HEK293 (cell line): ENCODE results near the gene AGAP5.
"Not testable (repeated sequence)": the region's sequence is repeated elsewhere in the genome, so short reads cannot be mapped to it uniquely, and the experiment has no call there.

Source experiments
- ZNF274 ChIP-seq, 2 experiments: fragments of 200-500 bp in 1 of 2; fragments of 450-650 bp in 1 of 2; sonication (Bioruptor generic) in 1 of 2; formaldehyde crosslinking in 1 of 2; IDR thresholded peaks; 2 replicates each; pipeline versions ENCODE4 v1.5.1 to v1.6.1; 2014 to 2016; ENCODE audit warnings: borderline replicate concordance in 1 of 2, inconsistent platforms in 1 of 2, low read length in 1 of 2, missing biosample characterization in 1 of 2, missing genetic modification characterization in 1 of 2
- ZNF292 ChIP-seq: fragments of 450-650 bp; formaldehyde crosslinking; IDR thresholded peaks from 2 replicates; pipeline ENCODE4 v1.5.1; 2016; ENCODE audit warnings: low read depth, missing biosample characterization, missing genetic modification characterization, borderline replicate concordance
- ZNF561 ChIP-seq: fragments of 450-650 bp; IDR thresholded peaks from 2 replicates; pipeline ENCODE4 v1.5.1; 2018; ENCODE audit warnings: missing biosample characterization, missing genetic modification characterization, borderline replicate concordance
- ZNF670 ChIP-seq: fragments of 450-650 bp; formaldehyde crosslinking; IDR thresholded peaks from 2 replicates; pipeline ENCODE4 v1.5.1; 2016; ENCODE audit warnings: missing biosample characterization, missing genetic modification characterization, low read depth
- TF ChIP-seq, protein P1 (sequence below): fragments of 450-650 bp; formaldehyde crosslinking; IDR thresholded peaks from 2 replicates; pipeline ENCODE4 v1.5.1; 2016; ENCODE audit warnings: missing biosample characterization, missing genetic modification characterization

DNA sequence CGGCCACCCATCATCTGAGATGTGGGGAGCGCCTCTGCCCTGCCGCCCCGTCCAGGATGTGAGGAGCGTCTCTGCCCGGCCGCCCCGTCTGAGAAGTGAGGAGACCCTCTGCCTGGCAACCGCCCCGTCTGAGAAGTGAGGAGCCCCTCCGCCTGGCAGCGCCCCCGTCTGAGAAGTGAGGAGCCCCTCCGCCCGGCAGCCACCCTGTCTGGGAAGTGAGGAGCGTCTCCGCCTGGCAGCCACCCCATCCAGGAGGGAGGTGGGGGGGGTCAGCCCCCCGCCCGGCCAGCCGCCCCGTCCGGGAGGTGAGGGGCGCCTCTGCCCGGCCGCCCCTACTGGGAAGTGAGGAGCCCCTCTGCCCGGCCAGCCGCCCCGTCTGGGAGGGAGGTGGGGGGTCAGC is 8.3 kb downstream of the AGAP5 start:
- not testable (repeated sequence) for TF ChIP-seq ZNF292 (tag by site-specific recombination); ZNF561 (tag by site-specific recombination); ZNF670 (tag by site-specific recombination); ZNF274 (IDR thresholded peaks at IDR 0.05; ENCODE audit: low read length); ZNF274 (tag by site-specific recombination; IDR thresholded peaks at IDR 0.05; ENCODE audit: borderline replicate concordance)
- TF ChIP-seq, protein P1, sequence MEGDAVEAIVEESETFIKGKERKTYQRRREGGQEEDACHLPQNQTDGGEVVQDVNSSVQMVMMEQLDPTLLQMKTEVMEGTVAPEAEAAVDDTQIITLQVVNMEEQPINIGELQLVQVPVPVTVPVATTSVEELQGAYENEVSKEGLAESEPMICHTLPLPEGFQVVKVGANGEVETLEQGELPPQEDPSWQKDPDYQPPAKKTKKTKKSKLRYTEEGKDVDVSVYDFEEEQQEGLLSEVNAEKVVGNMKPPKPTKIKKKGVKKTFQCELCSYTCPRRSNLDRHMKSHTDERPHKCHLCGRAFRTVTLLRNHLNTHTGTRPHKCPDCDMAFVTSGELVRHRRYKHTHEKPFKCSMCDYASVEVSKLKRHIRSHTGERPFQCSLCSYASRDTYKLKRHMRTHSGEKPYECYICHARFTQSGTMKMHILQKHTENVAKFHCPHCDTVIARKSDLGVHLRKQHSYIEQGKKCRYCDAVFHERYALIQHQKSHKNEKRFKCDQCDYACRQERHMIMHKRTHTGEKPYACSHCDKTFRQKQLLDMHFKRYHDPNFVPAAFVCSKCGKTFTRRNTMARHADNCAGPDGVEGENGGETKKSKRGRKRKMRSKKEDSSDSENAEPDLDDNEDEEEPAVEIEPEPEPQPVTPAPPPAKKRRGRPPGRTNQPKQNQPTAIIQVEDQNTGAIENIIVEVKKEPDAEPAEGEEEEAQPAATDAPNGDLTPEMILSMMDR = not testable (repeated sequence)
